Heart right ventricle (tissue), 16 donors: ENCODE results near the gene ZBTB40. TPM values are rescaled to one million over a fixed set of nuclear protein-coding genes. Genes with fewer than 3 reads are reported as not detected.

ENCODE experiments used
- ATAC-seq, 8 donors: fragments of 200-7000 bp; cut with Tn5 transposase; one replicate each; pipeline ENCODE4 v1.9.1; 2020; ENCODE audit warnings: mild to moderate bottlenecking in 8 of 8, moderate library complexity in 8 of 8, moderate number of reproducible peaks in 1 of 8
- DNase-seq, 2 donors: peaks; one replicate each; pipeline ENCODE4 v3.0.0-alpha.2; 2020
- H3K27ac ChIP-seq, 10 donors: fragments of 200-600 bp; sonication (generic) in 2 of 10; one replicate each; pipeline versions ENCODE4 v1.5.0 to v1.8.0; 2020 to 2022; ENCODE audit warnings: mild to moderate bottlenecking in 3 of 10
- H3K27me3 ChIP-seq, 7 donors: fragments of 200-600 bp; one replicate each; pipeline ENCODE4 v1.8.0; 2021 to 2022; ENCODE audit warnings: mild to moderate bottlenecking in 2 of 7
- H3K36me3 ChIP-seq, 9 donors: fragments of 200-600 bp; sonication (generic) in 1 of 9; one replicate each; pipeline versions ENCODE4 v1.5.0 to v1.8.0; 2020 to 2022; ENCODE audit warnings: mild to moderate bottlenecking in 2 of 9
- H3K4me1 ChIP-seq, 9 donors: fragments of 200-600 bp; sonication (generic) in 1 of 9; one replicate each; pipeline versions ENCODE4 v1.5.0 to v1.8.0; 2020 to 2022; ENCODE audit warnings: mild to moderate bottlenecking in 4 of 9
- H3K4me3 ChIP-seq, 10 donors: fragments of 200-600 bp; sonication (generic) in 2 of 10; one replicate each; pipeline versions ENCODE4 v1.5.0 to v1.8.0; 2020 to 2022; ENCODE audit warnings: mild to moderate bottlenecking in 7 of 10, moderate library complexity in 2 of 10
- H3K9me3 ChIP-seq, 11 donors: fragments of 200-600 bp in 10 of 11; sonication (generic) in 2 of 11; one replicate each; pipeline versions ENCODE4 v1.5.0 to v1.8.0; 2013 to 2022; ENCODE audit warnings: mild to moderate bottlenecking in 2 of 11, control low read depth in 1 of 11, moderate library complexity in 1 of 11
- WGBS, 2 donors: extraction: QIAGEN DNeasy Blood & Tissue Kit; methylation state at CpG; one replicate each; pipeline ENCODE4 v1.1.7; 2013; ENCODE audit warnings: inconsistent platforms in 1 of 2; 5-methylcytosine and 5-hydroxymethylcytosine counted together
- intact Hi-C, 10 donors: fragments of 100-400 bp; cut with DNase I; formaldehyde crosslinking; loops; one replicate each; pipeline versions ENCODE4 v1.11.1 to v1.14.2; 2022
- polyA plus RNA-seq, 2 donors: library from polyadenylated mRNA; stranded (reverse); fragments of 200-250 nt; gene quantifications; one replicate each; pipeline ENCODE4 v1.2.3, GENCODE V29; 2013
- total RNA-seq, 10 donors: library from RNA; stranded (reverse); fragmentation: NEBNext Ultra II Directional in 3 of 10; extraction: Animal tissue kit (Norgen Biotek cat#: 25700) in 3 of 10; gene quantifications; one replicate each; pipeline versions ENCODE4 v1.2.1 to v1.2.4, GENCODE V29; 2021 to 2023
- TF ChIP-seq, protein P1 (sequence below), 9 donors: fragments of 200-600 bp; sonication (generic) in 2 of 9; IDR thresholded peaks; one replicate each; pipeline versions ENCODE4 v1.5.0 to v1.8.0; 2021 to 2022; ENCODE audit warnings: antibody characterized with exemption in 9 of 9, mild to moderate bottlenecking in 5 of 9, moderate library complexity in 1 of 9
- donor health status: Arrhythmogenic right ventricular cardiomyopathy.
- donor health status: ischemic (EF 13 %, LVEDD 7.1; RV severe dilation, severe dysfunction).
- donor health status: healthy with polysubstance abuse.
- donor health status: DM: no; HTN: yes; CAD: no.
- donor health status: DM: no; HTN: no; CAD: no.
- donor health status: ischemic (EF 25% LVEDD 6.9; RV normal size, moderate dysfunction).
- donor health status: ischemic (EF 25% LVEDD 5.7; RV mildly dilated, moderate dysfunction).
- donor health status: healthy.
- donor health status: DM: yes; HTN: yes; CAD: no.
- donor health status: Ischemic cardiomyopathy.
- donor health status: ischemic (EF 35%, LVEDD 5.7; RV mildly dilated, moderate dysfunction).
- donor health status: nonischemic (EF 11% LVEDD 7.7; RV severe dilation, severe dysfunction).
- donor health status: DM: yes; HTN: yes; CAD: no.
- donor health status: PGD.
- donor health status: ischemic (EF 29% LVEDD 5.4; RV normal size, mild dysfunction).
- donor health status: nonischemic (EF 23%, LVEDD 6.1; RV moderate dilation, normal function).

Gene ZBTB40
- total and polyA plus RNA-seq, 12 donors = 3.2 to 18.2 (median 13.2) TPM

- H3K36me3 ChIP-seq = peaks cover 0 to 100% (median 78%) of the 10 kb centered on the region in 9 donors
- TF ChIP-seq, protein P1, sequence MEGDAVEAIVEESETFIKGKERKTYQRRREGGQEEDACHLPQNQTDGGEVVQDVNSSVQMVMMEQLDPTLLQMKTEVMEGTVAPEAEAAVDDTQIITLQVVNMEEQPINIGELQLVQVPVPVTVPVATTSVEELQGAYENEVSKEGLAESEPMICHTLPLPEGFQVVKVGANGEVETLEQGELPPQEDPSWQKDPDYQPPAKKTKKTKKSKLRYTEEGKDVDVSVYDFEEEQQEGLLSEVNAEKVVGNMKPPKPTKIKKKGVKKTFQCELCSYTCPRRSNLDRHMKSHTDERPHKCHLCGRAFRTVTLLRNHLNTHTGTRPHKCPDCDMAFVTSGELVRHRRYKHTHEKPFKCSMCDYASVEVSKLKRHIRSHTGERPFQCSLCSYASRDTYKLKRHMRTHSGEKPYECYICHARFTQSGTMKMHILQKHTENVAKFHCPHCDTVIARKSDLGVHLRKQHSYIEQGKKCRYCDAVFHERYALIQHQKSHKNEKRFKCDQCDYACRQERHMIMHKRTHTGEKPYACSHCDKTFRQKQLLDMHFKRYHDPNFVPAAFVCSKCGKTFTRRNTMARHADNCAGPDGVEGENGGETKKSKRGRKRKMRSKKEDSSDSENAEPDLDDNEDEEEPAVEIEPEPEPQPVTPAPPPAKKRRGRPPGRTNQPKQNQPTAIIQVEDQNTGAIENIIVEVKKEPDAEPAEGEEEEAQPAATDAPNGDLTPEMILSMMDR (IDR thresholded peaks at IDR 0.05) = no peak
- DNase-seq (no peak), ATAC-seq (peak in 1 of 8 donors; percentile 53)
- no peaks in the 10 kb centered on the region for H3K9me3 ChIP-seq
- intact Hi-C loops = no loop called here
- H3K27me3 ChIP-seq = no peaks in the 10 kb centered on the region
- no peaks in the 10 kb centered on the region for H3K4me1 ChIP-seq
- no peak overlapping the region for H3K27ac ChIP-seq
- WGBS, 2 donors = 73 to 74% methylated on average over 3 of the region's 3 CpGs
- no peak overlapping the region for H3K4me3 ChIP-seq
Measured at GRCh38 chr1:22518379-22518778, 66.7 kb downstream of the ZBTB40 start.

DNA sequence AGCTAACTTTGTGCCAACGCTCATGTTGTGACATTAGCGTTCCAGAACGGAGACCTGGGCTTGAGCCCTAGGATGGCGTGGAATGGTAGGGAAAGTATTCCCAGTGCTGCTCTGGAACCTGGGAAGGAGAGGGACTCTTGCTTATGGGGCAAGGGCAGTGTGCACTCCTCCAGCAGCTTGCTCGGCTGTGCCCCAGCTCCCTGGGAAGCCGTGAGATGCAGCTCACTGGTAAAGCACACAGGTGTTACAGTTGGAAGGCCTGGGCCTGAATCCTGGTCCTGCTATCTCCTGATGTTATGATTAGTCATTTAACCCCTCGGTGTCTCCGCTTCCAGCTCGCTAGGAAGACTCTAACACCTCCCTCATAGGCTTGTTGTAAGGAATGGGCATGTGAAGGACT, 69.2 kb downstream of the ZBTB40 start:
- WGBS, 2 donors = 93 to 96% methylated on average over 9 of the region's 9 CpGs
- no peaks in the 10 kb centered on the region for H3K27me3 ChIP-seq
- DNase-seq = no peak
- no peaks in the 10 kb centered on the region for H3K4me1 ChIP-seq
- TF ChIP-seq, protein P1 (IDR thresholded peaks at IDR 0.05) = no peak
- H3K9me3 ChIP-seq = no peaks in the 10 kb centered on the region
- no peak for ATAC-seq
- intact Hi-C loops = loop anchor here in 2 of 10 donors (10.0 kb wide), 2 partner anchors 86 to 114 kb away; partner anchors contain the start of gene C1QA (in 1 of the 2)
- peaks cover 0 to 100% (median 78%) of the 10 kb centered on the region in 9 donors for H3K36me3 ChIP-seq
- no peak overlapping the region for H3K4me3 ChIP-seq
- no peak overlapping the region for H3K27ac ChIP-seq

- intact Hi-C loops = loop anchor here in 2 of 10 donors (10.0 kb wide), 2 partner anchors 87 to 113 kb away; partner anchors contain the start of gene C1QA (in 1 of the 2)
- DNase-seq (no peak), ATAC-seq (no peak)
- Histone ChIP-seq H3K9me3 (no peaks in the 10 kb centered on the region), H3K4me3 (no peak overlapping the region), H3K4me1 (no peaks in the 10 kb centered on the region), H3K27ac (no peak overlapping the region), H3K36me3 (peaks cover 0 to 99% (median 81%) of the 10 kb centered on the region in 9 donors), H3K27me3 (no peaks in the 10 kb centered on the region)
- WGBS, 2 donors = 97 to 98% methylated on average over 4 of the region's 4 CpGs
- TF ChIP-seq, protein P1 (IDR thresholded peaks at IDR 0.05) = no peak
Measured at GRCh38 chr1:22521692-22522091, 70.0 kb downstream of the ZBTB40 start.

GRCh38 chr1:22522221-22522743, 70.6 kb downstream of the ZBTB40 start:
- TF ChIP-seq, protein P1 (IDR thresholded peaks at IDR 0.05) = no peak
- Histone ChIP-seq H3K4me1 (no peaks in the 10 kb centered on the region), H3K4me3 (no peak overlapping the region), H3K36me3 (peaks cover 0 to 99% (median 78%) of the 10 kb centered on the region in 9 donors), H3K9me3 (no peaks in the 10 kb centered on the region), H3K27me3 (no peaks in the 10 kb centered on the region), H3K27ac (no peak overlapping the region)
- intact Hi-C loops = loop anchor here in 2 of 10 donors (10.0 kb wide), 2 partner anchors 87 to 113 kb away; partner anchors contain the start of gene C1QA (in 1 of the 2)
- 95 to 97% methylated on average over 7 of the region's 7 CpGs for WGBS, 2 donors
- DNase-seq (no peak), ATAC-seq (no peak)
